HG02981 (cell line): ENCODE measurements around the gene C10orf67.

Source experiments
- ATAC-seq: cut with Tn5 transposase; IDR thresholded peaks from one replicate; pipeline ENCODE4 v1.9.1; 2021; ENCODE audit warnings: mild to moderate bottlenecking, moderate library complexity; ENCODE audit not compliant: unreplicated experiment

C10orf67 gene

DNA sequence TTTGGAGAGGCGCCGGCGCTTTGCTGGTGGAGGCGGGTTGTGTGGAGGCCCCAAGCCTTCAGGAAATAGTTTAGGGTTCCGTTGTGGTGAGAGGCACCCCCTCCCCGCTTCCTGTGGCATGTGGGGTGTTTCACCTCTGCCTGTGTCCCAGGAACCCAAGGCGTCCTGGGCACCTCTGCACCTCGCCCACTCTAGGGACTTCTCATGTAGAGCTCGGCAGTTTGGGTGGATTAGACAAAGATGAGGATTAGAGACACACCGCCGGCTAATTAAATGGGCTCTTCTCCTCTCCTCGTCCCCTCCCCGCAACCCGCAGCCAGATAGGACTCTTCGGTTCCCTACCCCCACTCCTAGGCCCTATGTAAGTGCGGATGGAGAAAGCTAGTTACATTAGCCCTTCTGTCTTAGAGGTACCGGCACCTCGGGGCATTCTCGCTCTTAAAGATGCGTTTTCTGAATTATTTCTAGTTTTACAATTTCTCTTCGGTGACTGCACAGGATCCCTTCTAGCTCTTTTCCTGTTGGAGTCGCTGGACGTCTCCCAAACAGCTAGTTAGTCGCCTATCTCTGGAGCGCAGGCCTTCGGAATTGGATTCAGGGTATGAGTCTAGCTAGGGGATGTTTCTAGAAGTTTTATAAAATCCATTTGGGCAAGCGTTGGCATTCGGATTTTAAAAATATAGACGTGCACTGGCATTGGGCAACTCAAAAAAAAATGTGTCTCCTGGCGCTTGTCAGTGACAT is 144.7 kb downstream of the C10orf67 start:
- ATAC-seq, result no peak

DNA sequence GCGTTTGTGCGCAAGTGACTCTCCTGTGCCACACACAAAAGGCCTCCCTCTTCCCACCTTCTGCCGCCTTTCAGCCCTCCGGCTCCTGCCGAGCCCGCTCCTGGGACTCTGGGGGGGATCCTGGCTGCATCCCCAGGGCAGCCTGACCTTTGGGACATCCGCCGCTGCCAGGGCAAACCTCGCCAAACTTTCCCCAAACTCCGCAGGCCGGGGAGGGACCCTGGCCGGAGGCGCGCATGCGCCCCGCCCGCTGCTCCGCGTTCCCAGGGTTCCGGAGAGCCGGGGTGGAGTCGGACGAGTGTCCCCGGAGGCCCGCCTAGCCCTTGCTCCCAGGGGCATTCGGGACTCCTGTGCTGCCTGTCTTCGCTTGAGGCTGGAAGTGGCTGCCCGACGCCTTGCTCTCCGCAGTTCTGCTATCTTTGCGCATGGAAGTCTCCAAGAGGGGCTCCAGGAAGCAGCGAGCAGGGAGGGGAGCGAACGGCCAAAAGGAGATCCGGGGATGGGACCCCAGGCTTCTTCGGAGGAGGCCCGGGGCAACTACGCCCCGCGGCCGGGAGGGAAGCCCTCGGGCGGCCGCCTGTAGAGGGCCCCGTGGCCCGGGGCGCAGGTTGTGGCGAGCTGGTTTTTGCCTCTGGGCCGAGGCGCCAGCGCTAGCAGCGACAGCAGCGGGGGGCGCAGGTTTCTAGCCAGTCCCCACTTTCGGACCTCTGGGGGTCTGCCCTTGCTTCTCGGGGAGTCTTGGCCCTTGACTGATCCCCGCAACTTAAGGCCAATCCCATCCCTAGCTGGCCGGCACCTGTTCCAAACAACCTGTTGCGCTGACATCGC is 145.4 kb downstream of the C10orf67 start:
- ATAC-seq, result no peak

DNA sequence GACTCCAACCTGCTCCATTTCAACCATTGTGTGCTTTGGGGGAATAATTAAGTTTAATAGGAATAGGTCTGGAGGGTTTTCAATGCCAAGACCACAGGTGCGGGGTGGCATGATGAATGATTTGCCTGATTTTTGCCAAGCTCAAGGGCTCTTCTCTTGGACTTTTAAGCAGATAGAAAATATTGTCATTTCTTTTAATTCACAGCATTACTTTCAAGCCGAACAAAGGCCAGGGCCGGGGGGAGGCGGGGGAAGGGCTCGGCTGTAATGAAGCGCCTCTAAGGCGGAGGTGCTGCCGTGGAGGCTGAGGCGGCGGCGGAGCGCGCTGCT is 146.0 kb downstream of the C10orf67 start:
- no peak for ATAC-seq

DNA sequence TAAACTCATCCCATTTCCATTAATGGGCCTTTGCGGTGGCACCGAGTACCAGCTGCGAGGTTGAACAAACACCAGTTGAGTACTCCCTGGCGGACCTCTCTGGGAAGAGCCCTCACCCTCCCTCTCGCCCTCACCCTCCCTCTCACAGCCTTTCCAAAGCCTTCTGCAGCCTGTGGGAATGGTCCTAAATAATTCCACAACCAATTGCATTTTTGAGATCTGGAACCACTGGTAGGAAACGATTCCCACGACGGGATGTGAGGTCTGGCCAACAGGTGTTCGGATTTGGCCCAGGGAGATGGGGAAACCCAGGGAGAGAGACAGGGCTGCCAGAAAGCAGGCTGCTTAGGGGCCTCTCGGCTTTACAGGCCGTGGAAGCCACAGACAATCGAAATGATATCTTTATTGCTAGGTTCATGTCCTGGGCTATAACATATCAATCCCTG is 147.2 kb downstream of the C10orf67 start:
- ATAC-seq, result no peak

DNA sequence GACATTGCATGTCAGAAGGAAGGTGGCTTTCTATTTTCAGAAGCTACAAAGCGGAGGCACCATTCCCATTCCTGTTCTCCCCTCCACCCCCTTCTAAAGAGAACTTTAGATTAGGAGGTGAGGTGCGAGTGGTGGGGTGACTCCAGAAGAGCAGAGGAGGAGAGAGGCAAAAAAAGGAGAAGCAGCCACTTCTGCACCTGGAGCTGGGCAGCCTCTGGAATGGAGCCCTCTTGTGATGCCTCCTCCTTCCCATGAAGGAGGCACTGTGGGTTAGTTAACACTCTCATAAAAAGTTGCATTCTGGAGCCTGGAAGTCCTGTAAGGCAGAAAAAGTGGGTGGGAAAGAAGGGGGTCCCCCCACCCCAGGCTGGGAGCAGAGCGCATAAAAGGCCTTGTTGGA is 147.7 kb downstream of the C10orf67 start:
- ATAC-seq, result no peak

DNA sequence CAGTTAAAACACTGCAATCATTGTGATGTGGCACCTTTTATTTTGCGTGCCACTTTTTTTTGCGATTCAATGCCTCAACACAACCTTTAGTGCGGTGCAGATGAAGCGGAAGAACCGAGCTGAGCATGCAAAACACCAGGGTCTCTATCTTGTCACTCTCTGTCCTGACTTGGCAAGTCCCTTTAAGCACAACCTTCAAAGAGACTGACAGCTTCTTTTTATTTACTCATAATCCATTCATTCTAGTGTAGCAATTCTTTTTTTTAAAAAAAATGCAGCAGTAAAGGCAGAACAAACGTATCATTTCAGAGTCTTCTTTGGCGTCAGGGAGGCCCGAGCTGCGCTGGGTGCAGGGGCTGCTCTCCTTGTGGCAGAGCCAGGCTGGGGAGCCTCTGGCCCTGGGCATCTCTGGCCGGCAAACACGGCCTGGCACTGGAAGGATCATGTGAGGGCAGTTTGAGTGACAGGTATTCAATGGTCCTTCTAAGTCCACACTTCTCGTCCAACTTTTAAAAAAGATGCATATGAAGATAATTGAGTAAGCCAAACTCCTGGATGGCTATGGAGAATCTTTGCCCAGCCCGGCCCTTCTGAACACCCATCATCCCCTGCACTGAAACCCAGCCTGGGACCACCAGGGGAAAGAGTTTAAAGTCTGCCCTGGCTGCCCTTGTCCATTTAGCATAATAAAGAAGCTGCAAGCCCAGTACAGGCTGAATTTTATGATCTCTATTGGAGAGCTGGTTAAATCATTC is 148.6 kb downstream of the C10orf67 start:
- no peak for ATAC-seq

DNA sequence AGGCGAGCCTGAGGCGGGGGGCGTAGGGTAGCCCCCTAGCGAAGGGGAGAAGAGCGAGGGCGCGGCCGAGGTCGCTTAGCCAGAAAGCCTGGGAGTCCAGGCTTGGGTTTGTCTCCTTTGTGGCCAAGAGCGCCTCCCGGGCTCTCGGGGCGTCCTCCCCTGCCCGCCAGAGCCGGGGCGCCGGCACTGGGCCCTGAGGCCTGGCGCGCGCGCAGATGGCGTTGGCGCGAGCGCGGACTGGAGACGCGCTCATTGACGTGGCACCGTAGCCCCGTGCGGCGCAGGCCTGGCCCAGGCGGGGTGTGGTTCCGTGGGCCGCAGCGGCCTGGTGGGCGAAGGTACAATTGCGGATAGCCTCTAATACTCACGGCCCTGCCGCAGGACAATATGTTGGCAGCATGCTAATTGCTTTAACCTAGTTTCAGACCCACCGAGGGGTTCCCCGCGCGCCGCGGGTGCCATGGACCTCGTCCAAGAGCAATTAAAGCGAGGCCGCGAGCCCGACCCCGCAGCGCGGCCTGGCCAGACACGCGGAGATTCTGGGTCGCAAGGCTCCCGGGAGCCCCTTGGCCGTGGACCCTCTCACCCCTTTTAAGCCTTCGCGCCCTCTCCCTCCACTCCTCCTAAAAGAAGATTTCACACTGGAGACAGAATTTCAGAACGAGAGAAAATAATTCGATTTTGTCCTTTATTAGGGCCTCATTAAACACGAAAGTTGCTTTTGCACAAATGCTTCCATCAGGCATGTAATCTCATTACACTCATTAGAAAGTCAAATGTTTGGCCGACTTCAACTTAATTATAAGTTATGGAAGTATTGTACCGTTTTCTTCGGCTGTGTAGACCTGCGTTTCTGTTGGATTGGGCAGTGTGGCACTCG is 149.4 kb downstream of the C10orf67 start:
- no peak for ATAC-seq

DNA sequence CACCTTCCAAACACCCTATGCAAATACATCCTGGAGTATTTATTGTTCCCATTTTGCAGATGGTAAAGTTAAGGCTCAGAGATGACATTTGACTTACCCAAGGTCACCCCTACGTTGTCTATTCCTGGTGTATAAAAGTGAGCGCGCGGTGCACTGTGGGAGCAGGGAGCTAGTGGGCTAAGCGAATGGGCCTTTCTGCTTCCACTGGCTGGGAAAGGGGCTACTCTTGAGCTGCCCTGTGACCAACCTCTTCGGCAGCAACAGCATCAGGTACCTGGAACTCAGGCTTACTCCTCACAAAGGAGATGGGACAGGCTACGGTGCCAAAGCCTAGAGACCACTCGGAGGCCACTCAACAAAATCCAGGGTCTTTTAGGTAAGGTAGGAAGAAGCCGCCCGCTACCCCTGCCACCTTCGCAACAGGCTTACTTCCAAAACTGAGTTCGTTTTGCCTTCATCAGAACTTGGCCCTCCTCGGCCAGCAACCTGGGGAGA is 150.1 kb downstream of the C10orf67 start:
- no peak for ATAC-seq

DNA sequence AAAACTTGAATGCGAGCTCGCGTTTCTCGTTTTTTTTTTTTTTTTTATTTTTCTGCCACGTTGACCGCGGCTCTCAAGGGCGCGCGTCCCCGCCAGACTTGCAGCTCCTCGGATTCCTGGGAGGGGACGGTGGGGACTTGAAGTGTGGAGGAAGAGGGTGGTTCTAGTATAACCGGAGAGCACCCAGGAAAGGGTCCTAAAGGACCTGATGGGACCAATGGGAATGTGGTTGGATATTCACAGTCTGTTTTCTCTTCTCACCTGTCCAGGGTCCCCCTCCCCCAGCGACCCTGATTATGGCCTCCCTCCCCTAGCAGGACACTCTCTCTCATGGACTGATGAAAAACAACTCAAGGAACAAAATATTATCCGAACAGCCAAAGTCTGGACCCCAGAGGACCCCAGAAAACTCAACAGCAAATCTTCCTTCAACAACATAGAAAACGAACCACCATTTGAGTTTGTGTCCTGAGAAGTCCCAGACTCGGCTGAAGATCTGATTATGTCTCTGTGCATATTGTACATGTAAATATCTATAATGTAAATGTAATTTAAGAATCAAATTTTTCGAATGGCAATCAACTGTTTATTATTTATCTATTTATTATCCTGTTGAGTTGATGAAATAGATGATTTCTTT is 151.0 kb downstream of the C10orf67 start:
- no peak for ATAC-seq

DNA sequence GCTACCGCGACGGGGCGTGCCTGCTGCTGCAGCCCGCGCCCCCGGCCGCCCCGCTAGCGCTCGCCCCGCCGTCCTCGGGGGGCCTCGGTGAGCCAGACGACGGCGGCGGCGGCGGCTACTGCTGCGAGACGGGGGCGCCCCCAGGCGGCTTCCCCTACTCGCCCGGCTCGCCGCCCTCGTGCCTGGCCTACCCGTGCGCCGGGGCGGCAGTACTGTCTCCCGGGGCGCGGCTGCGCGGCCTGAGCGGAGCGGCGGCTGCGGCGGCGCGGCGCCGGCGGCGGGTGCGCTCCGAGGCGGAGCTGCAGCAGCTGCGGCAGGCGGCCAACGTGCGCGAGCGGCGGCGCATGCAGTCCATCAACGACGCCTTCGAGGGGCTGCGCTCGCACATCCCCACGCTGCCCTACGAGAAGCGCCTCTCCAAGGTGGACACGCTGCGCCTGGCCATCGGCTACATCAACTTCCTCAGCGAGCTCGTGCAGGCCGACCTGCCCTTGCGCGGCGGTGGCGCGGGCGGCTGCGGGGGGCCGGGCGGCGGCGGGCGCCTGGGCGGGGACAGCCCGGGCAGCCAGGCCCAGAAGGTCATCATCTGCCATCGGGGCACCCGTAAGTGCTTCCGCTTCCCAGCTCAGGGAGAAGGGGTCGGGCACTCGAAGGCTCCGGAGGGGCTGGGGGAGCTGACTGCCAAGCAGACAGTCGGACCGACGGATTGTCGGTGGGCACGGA is 151.7 kb downstream of the C10orf67 start:
- ATAC-seq, result no peak

DNA sequence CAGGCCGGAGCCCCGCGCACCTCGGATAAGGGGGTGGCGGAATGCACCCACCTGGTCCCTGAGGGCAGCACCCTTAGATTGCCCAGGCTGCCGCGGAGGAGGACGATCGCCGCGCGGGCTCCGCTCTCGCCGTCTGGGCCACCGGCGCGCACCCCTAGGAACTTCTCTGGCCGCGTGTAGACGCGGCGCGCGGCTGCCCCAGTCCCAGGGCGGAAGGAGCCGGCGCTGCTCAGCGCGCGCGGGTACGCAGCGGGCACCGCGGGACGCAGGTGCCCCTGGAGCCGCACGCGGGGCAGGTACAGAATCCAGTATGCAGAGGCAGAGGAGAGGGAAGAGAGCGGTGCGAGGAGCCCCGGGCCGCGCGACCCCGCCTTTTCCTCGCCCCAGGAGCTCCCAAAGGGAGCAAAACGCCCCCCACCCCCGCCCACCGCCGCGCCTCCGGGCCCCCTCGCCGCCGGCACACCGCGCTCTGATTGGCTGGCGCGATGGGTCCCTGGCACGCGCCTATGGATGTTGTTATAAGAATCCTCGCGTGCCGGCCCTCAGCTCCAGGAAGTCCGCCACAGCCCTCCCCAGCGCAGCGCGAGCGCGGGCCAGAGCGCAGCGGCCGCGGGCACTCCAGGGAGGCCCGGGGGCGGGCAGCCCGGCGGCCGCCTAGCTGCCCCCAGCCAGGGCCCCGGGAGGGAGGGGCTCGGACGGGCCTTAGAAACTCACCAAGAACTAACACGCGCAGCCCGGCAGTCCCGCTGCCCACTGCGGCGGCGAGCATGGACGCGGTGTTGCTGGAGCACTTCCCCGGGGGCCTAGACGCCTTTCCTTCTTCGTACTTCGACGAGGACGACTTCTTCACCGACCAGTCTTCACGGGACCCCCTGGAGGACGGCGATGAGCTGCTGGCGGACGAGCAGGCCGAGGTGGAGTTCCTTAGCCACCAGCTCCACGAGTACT is 152.6 kb downstream of the C10orf67 start, which contains the start of gene PTF1A:
Gene PTF1A (plus strand): TSS at position 549 of the 948 bp plus-strand sequence. CDS start 219 bp downstream, at position 768.
- ATAC-seq, result no peak

DNA sequence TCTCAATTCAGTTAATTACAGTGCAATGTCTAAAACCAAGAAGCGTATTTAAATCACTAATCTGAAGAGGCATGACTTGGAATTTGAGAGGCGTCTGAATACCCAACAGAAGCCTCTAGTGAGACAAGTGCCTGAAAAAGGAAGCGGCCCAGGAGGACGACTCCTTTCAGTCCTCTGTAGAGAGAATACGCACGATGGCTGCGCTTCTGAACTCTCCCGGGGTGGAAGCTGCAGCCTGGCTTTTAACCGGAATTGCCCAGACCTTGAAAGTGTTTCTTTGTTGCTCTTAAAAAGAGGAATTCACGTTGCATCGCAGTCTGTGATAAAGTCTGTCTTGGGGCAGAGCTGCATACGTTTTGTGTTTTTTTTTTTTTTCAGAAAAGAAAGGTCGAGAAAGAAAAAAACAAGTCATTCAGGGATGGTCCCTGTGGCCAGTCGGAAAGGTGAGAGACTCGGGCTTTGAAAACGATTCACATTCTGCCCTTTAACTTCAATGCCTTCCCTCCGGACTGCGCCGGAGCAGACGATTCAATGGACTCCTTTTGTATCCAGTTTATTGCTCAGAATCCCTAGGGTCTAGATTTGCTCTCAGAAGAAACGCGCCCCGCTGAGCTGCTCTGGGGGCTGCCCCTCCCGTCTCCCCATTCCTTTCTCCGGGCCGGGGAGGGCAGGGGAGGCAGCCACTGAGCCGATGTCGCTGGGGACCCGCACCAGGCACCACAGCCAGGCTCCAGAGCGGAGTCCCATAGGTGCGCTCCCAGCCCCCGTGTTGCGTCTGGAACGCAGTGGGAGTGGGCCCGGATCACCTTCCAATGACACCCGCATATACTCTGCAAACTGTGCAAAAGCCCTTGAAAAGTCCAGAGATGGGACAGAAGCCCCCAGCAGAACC is 153.5 kb downstream of the C10orf67 start:
- no peak for ATAC-seq

DNA sequence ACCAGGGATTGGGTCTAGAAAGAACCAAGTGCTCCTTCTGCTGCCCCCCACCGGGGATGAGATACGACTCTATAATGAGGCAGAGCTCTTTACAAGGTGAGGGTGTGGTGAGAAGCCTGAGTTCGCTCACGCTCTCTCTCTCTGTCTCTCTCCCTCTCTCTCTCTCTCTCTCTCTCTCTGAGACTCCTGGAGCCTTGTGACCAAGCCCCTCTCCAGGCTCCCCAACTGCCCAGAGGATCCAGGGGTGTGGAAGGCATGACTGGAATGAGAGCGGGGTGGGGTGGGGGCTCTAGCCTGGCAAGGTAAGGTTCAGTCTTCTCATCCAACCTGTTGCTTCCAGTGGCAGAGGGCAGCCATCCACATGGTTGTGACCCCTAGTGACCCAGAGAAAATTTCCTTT is 155.6 kb downstream of the C10orf67 start:
- no peak for ATAC-seq

DNA sequence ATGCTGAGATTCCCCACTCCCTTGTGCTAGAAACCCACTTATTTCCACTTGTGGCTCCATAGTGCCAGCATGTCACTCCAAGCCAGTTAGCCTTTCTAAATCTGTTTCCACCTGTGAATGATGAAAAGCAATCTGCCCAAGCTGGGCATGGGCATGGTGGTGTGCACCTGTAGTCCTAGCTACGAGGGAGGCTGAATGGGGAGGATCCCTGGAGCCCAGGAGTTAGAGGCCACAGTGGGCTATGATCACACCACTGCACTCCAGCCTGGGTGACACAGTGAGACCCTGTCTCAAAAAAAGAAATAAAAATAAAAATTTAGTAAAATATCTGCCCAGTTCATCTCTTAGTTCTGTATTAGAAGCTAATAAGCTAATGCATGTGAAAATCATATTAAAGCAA is 157.4 kb downstream of the C10orf67 start:
- ATAC-seq, result no peak

DNA sequence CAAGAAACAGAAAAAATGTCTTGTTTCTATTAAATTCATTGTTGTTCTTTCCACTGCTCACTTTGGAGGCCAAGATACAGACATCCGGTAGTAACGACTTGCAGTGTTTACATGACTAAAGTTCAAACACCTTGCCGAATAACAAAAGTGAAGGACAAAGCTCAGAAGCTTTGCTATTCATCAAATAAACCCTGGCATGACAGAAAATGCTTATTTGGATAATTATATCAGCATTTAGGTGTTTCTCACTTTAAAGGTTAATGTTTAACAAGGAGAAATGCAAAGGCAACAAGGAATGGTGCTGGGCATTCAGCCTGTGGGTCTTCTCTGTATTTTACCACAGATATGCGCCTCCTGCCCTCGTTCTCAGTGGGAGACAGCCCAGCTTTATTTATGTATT is 157.9 kb downstream of the C10orf67 start:
- ATAC-seq, result no peak

DNA sequence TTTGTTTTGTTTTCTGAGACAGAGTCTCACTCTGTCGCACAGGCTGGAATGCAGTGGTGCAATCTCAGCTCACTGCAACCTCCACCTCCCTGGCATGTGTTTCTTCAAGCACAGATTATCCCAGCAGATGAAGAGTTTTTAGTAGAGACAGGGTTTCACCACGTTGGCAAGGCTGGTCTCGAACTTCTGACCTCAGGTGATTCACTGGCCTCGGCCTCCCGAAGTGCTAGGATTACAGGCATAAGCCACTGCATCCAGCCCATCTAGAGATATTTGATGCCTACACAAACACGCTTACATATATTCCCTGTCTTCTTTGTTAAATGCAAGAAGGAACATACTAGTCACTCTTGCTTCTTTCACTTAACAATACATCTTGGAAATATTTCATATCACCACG is 158.4 kb downstream of the C10orf67 start:
- ATAC-seq, result no peak

DNA sequence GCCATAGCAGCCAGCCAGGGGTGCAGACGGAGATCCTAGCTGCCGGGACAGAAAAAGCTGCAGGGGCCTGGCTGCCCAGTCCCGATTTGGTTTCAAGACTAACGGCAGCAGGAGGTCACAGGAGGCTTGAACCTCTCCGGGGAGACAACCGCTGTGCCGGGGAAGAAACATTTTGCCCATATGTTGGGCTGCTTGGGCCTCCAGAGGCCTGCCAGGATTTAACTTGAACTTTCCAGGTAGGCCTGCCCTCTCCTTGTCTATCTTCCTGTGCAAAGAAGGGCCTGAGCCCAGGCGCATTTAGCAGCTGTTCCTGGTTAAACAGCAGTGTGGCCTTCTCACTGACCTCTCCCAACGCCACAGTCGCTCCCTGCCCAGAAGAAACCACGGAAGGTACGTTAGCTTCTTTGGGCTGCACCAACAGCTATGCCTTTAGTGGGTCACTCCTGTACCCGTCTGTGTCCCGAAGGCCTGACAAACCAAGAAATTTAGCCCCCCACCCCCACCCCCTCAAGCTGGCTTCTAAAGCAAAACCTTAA is 169.6 kb downstream of the C10orf67 start:
- ATAC-seq, result no peak
